Pancreas (tissue), 10 donors: ENCODE data around the gene GRK5. TPM values are rescaled to one million over a fixed set of nuclear protein-coding genes. Genes with fewer than 3 reads are reported as not detected.

Experiments
- ATAC-seq, 4 donors: fragments of 200-7000 bp; cut with Tn5 transposase; one replicate each; pipeline versions ENCODE4 v1.8.0 to v1.9.1; 2020; ENCODE audit warnings: mild to moderate bottlenecking in 4 of 4, moderate library complexity in 4 of 4
- DNase-seq, 6 donors: peaks; one replicate each; pipeline ENCODE4 v3.0.0-alpha.2; 2020
- FAIRE-seq: peaks from 2 replicates; lab custom pipeline; 2012; peaks lifted over from hg19 to GRCh38; lab: Jason Lieb, UNC
- H3K27ac ChIP-seq, 4 donors: fragments of 200-600 bp; sonication (generic); 1 replicate in 3 of 4; 2 replicates in 1 of 4; pipeline versions ENCODE4 v1.5.0 to v1.8.0; 2020
- H3K27me3 ChIP-seq, 4 donors: fragments of 200-600 bp; one replicate each; pipeline ENCODE4 v1.8.0; 2021
- H3K36me3 ChIP-seq, 3 donors: fragments of 200-600 bp; sonication (generic) in 1 of 3; one replicate each; pipeline versions ENCODE4 v1.5.0 to v1.8.0; 2020 to 2021
- H3K4me1 ChIP-seq, 3 donors: fragments of 200-600 bp; one replicate each; pipeline ENCODE4 v1.8.0; 2021
- H3K4me3 ChIP-seq, 4 donors: fragments of 200-600 bp; sonication (generic) in 2 of 4; one replicate each; pipeline versions ENCODE4 v1.5.0 to v1.8.0; 2020 to 2021
- H3K9me3 ChIP-seq, 4 donors: fragments of 200-600 bp; one replicate each; pipeline ENCODE4 v1.8.0; 2021
- WGBS, 2 donors: extraction: QIAGEN DNeasy Blood & Tissue Kit; methylation state at CpG; one replicate each; pipeline ENCODE4 v1.1.7; 2013; 5-methylcytosine and 5-hydroxymethylcytosine counted together
- intact Hi-C, 3 donors: fragments of 100-400 bp; cut with DNase I; formaldehyde crosslinking; loops; one replicate each; pipeline versions ENCODE4 v1.11.1 to v1.14.2; 2022
- polyA plus RNA-seq, 2 donors: library from polyadenylated mRNA; stranded (reverse); fragments of 200-250 nt; gene quantifications; one replicate each; pipeline ENCODE4 v1.2.3, GENCODE V29; 2013
- total RNA-seq, 6 donors: library from RNA; stranded (reverse); fragmentation: NEBNext Ultra II Directional in 4 of 6; extraction: Animal tissue kit (Norgen Biotek cat#: 25700) in 4 of 6; gene quantifications; one replicate each; pipeline versions ENCODE4 v1.2.1 to v1.2.4, GENCODE V29; 2021 to 2023
- TF ChIP-seq, protein P1 (sequence below), 4 donors: fragments of 200-600 bp; sonication (generic) in 3 of 4; IDR thresholded peaks; one replicate each; pipeline versions ENCODE4 v1.5.0 to v1.8.0; 2021; ENCODE audit warnings: antibody characterized with exemption in 4 of 4
- donor health status: healthy with polysubstance abuse.
- donor health status: DM: no; HTN: no; CAD: no; lungs with moderate emphysema.
- donor health status: DM: no; HTN: no; CAD: no.
- donor health status: control.
- donor health status: control.
- donor health status: Bipolar disorder and iron deficiency.
- donor health status: DM: yes; HTN: yes; CAD: no.
- donor health status: DM: no; HTN: no; CAD: no.
- donor health status: DM: no; HTN: no; CAD: no.
- donor health status: DM: yes; HTN: yes; CAD: no.

Gene GRK5
- total and polyA plus RNA-seq, 8 donors: 1.4 to 6.0 (median 2.5) TPM

DNA sequence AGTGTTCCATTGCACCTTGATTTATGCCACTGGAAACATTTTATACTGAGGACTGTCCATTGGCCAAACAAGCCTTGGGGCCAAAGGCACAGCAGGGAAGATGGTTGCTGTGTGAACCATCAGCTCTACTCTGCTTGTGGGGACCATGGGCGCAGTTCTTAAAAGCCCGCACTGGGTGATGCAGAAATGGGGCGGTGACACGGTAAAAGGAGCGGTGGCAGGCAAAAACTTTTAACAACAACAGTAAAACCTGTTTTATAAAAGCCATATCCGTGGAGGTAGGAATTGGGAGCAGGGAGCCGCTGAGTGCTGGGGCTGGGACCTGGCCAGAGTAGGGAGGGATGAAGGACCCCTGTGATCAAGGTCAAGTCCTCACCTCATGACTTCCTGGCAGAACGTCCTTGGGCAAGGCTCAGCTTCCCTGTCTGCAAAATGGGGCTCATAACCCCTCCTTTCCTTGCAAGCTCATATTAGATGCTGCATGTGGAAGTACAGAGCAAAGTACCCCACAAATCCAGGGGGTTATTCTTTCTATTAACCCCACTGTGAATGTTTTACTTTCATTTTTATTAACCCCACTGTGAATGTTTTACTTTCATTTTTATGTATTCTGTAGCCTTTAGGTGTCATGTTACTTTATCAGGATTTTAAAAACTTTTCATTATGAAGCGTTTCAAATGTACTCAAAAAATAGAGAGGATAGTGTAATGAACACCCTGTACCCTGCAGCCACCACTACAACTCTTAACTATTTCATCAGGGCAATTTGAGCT is 78.3 kb downstream of the GRK5 start:
- ATAC-seq (no peak), FAIRE-seq (no peak), DNase-seq (peak in 1 of 6 donors; percentile 20)
- Histone ChIP-seq H3K27me3 (no peaks in the 10 kb centered on the region), H3K4me1 (no peaks in the 10 kb centered on the region), H3K36me3 (no peaks in the 10 kb centered on the region), H3K4me3 (no peak overlapping the region), H3K9me3 (no peaks in the 10 kb centered on the region), H3K27ac (no peak overlapping the region)
- intact Hi-C loops: no loop called here
- TF ChIP-seq, protein P1, sequence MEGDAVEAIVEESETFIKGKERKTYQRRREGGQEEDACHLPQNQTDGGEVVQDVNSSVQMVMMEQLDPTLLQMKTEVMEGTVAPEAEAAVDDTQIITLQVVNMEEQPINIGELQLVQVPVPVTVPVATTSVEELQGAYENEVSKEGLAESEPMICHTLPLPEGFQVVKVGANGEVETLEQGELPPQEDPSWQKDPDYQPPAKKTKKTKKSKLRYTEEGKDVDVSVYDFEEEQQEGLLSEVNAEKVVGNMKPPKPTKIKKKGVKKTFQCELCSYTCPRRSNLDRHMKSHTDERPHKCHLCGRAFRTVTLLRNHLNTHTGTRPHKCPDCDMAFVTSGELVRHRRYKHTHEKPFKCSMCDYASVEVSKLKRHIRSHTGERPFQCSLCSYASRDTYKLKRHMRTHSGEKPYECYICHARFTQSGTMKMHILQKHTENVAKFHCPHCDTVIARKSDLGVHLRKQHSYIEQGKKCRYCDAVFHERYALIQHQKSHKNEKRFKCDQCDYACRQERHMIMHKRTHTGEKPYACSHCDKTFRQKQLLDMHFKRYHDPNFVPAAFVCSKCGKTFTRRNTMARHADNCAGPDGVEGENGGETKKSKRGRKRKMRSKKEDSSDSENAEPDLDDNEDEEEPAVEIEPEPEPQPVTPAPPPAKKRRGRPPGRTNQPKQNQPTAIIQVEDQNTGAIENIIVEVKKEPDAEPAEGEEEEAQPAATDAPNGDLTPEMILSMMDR (IDR thresholded peaks at IDR 0.05): no peak
- 78 to 80% methylated on average over 9 of the region's 9 CpGs for WGBS, 2 donors

DNA sequence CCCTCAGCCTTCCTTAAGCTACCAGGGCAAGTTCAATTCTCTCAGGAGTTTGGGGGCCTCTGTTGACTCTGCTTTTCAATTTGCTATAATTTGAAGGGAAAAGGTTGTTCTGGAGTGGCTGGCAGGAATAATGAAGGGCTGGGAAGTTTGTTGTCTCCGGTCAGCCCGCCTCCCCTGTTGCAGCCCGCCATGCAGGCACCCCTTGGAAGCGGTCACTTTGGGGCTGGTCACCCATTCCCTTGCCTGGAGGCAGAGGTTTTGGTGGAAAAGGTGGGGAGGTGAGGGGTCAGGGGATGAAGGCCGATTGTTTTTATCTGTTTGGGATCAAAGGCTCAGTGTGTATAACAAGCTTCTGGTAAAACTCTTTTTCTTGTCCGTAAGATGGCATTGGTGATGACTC is 79.1 kb downstream of the GRK5 start:
- no peak for FAIRE-seq
- Histone ChIP-seq H3K4me3 (no peak overlapping the region), H3K27me3 (no peaks in the 10 kb centered on the region), H3K27ac (no peak overlapping the region), H3K9me3 (no peaks in the 10 kb centered on the region), H3K36me3 (no peaks in the 10 kb centered on the region), H3K4me1 (no peaks in the 10 kb centered on the region)
- TF ChIP-seq, protein P1 (IDR thresholded peaks at IDR 0.05): no peak
- peak in 1 of 6 donors; percentile 6 for DNase-seq
- no peak for ATAC-seq
- WGBS, 2 donors: 89 to 91% methylated on average over 6 of the region's 6 CpGs
- intact Hi-C loops: no loop called here

DNA sequence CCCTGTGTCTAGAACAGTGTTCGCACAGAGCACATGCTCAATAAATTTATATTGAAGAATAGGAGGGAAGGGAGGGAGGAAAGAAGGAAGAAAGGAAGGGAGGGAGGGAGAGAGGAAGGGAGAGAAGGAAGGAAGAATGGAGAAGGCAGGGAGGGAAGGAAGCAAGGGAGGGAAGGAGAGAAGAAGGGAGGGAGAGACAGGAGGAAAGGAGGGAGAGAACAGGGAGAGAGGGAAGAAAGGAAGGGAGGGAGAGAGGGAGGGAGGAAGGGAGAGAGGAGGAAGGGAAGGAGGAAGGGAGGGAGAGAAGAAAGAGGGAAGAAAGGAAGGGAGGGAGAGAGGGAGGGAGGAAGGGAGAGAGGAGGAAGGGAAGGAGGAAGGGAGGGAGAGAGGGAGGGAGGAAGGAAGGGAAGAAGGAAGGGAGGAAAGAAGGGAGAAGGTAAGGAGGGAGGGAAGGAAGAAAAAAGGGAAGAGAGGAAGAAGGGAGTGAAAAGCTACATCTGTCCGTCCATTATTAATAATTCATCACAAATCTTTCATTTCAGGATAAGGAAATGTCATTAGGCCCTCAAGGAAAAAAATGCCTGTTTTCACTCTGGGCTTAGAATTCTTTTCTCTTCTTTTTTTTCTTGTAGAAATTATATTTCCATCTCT is 79.7 kb downstream of the GRK5 start:
- intact Hi-C loops: no loop called here
- H3K4me3 ChIP-seq: no peak overlapping the region
- WGBS, 2 donors: 91 to 94% methylated on average over 2 of the region's 2 CpGs
- no peaks in the 10 kb centered on the region for H3K9me3 ChIP-seq
- DNase-seq (no peak), ATAC-seq (no peak), FAIRE-seq (no peak)
- H3K27me3 ChIP-seq: no peaks in the 10 kb centered on the region
- TF ChIP-seq, protein P1 (IDR thresholded peaks at IDR 0.05): no peak
- H3K27ac ChIP-seq: no peak overlapping the region
- no peaks in the 10 kb centered on the region for H3K4me1 ChIP-seq
- no peaks in the 10 kb centered on the region for H3K36me3 ChIP-seq

DNA sequence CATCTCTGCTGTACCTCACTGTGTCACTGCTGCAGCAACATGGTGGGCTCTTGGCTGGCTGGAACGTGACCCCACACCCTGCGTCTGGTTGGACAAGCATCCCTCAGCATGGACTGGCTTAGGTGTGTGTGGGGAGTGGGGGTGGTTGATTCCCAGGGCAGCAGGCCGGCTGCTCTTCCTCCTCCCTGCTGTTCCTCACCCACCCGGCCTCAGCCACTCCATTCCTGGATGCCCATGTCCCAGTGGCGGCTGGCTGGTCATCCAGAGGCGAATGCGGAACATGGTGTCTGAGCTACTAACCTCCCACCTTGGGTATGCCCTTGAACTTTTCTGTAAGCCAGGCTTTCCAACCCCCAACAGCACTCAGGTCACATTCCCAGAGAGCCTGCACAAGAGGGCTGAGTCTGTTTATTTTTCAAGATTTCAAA is 81.2 kb downstream of the GRK5 start:
- DNase-seq (no peak), ATAC-seq (no peak), FAIRE-seq (no peak)
- WGBS, 2 donors: 91% methylated on average over 7 of the region's 7 CpGs
- Histone ChIP-seq H3K27ac (no peak overlapping the region), H3K4me3 (no peak overlapping the region), H3K36me3 (no peaks in the 10 kb centered on the region), H3K27me3 (no peaks in the 10 kb centered on the region), H3K9me3 (no peaks in the 10 kb centered on the region), H3K4me1 (no peaks in the 10 kb centered on the region)
- intact Hi-C loops: no loop called here
- TF ChIP-seq, protein P1 (IDR thresholded peaks at IDR 0.05): no peak
